GM12878 (cell line): ENCODE data around the gene SLCO3A1. TPM values are rescaled to one million over a fixed set of nuclear protein-coding genes. Genes with fewer than 3 reads are reported as not detected.

ENCODE experiments used
- BACH1 ChIP-seq: fragments of 450-650 bp; IDR thresholded peaks from 2 replicates; pipeline ENCODE4 v1.6.1; 2017; ENCODE audit warnings: mild to moderate bottlenecking, borderline replicate concordance
- BHLHE40 ChIP-seq, 2 experiments: fragments of 450-650 bp in 1 of 2; IDR thresholded peaks; 2 replicates each; pipeline ENCODE4 v1.6.1; 2011 to 2017; ENCODE audit warnings: low read depth in 2 of 2, borderline replicate concordance in 1 of 2, improper control_type of control experiment in 1 of 2, low read length in 1 of 2, mild to moderate bottlenecking in 1 of 2
- CBFB ChIP-seq: IDR thresholded peaks from 2 replicates; pipeline ENCODE4 v1.6.1; 2016; ENCODE audit warnings: antibody characterized with exemption, low read depth
- DPF2 ChIP-seq: fragments of 450-650 bp; IDR thresholded peaks from 2 replicates; pipeline ENCODE4 v1.6.1; 2017; ENCODE audit warnings: mild to moderate bottlenecking
- ETV6 ChIP-seq, 2 experiments: fragments of 450-650 bp in 1 of 2; IDR thresholded peaks in 1 of 2; conservative IDR thresholded peaks in 1 of 2; 2 replicates each; pipeline ENCODE4 v1.6.1; 2014; ENCODE audit warnings: antibody characterized with exemption in 1 of 2, borderline replicate concordance in 1 of 2, low read depth in 1 of 2, mild to moderate bottlenecking in 1 of 2, moderate library complexity in 1 of 2
- FOXM1 ChIP-seq: IDR thresholded peaks from 2 replicates; pipeline ENCODE4 v1.6.1; 2012; ENCODE audit warnings: low read depth, mild to moderate bottlenecking, inconsistent platforms, low read length, moderate library complexity
- HDGF ChIP-seq: fragments of 450-650 bp; IDR thresholded peaks from 2 replicates; pipeline ENCODE4 v1.6.1; 2016; ENCODE audit warnings: antibody characterized with exemption
- HSF1 ChIP-seq: fragments of 150-350 bp; IDR thresholded peaks from 2 replicates; pipeline ENCODE4 v1.6.1; 2014; ENCODE audit warnings: mild to moderate bottlenecking, low read depth, low read length
- IKZF1 ChIP-seq: fragments of 450-650 bp; conservative IDR thresholded peaks from 2 replicates; pipeline ENCODE4 v1.6.1; 2017; ENCODE audit warnings: antibody characterized with exemption, mild to moderate bottlenecking
- MTA3 ChIP-seq: IDR thresholded peaks from 2 replicates; pipeline ENCODE4 v1.6.1; 2012; ENCODE audit warnings: low read length, inconsistent platforms, borderline replicate concordance
- MYC ChIP-seq: IDR thresholded peaks from 2 replicates; pipeline ENCODE4 v1.6.1; 2011; ENCODE audit warnings: mild to moderate bottlenecking, low read length, moderate library complexity, inconsistent platforms; ENCODE audit not compliant: insufficient read depth, insufficient replicate concordance, insufficient read length, severe bottlenecking
- NR2F1 ChIP-seq: fragments of 450-650 bp; conservative IDR thresholded peaks from 2 replicates; pipeline ENCODE4 v1.6.1; 2017; ENCODE audit warnings: mild to moderate bottlenecking
- NRF1 ChIP-seq: conservative IDR thresholded peaks from 2 replicates; pipeline ENCODE4 v1.6.1; 2011; ENCODE audit warnings: mild to moderate bottlenecking, low read depth, low read length, improper control_type of control experiment
- PBX3 ChIP-seq: IDR thresholded peaks from 2 replicates; pipeline ENCODE4 v1.6.1; 2011; ENCODE audit warnings: mild to moderate bottlenecking, low read depth, low read length, moderate library complexity; ENCODE audit not compliant: insufficient replicate concordance
- SMAD1 ChIP-seq: fragments of 450-650 bp; IDR thresholded peaks from 2 replicates; pipeline ENCODE4 v1.6.1; 2018; ENCODE audit warnings: mild to moderate bottlenecking, low read depth; ENCODE audit not compliant: partially characterized antibody
- TBL1XR1 ChIP-seq: IDR thresholded peaks from 2 replicates; pipeline ENCODE4 v1.6.1; 2012; ENCODE audit warnings: low read depth, low read length, improper control_type of control experiment
- ZBTB4 ChIP-seq: fragments of 450-650 bp; formaldehyde crosslinking; IDR thresholded peaks from 2 replicates; pipeline ENCODE4 v1.4.0; 2022; ENCODE audit warnings: mild to moderate bottlenecking, moderate library complexity
- ZZZ3 ChIP-seq: IDR thresholded peaks from 2 replicates; pipeline ENCODE4 v1.6.1; 2011; ENCODE audit warnings: low read depth; ENCODE audit not compliant: control insufficient read depth, insufficient read length
- polyA plus RNA-seq, 11 experiments: library from polyadenylated mRNA; depleted of rRNA in 4 of 11; unstranded in 6 of 11; stranded (reverse) in 5 of 11; fragments of >200 nt; fragmentation: Nextera tagmentation in 4 of 11; fragmentation: Illumina TruSeq in 1 of 11; extraction: Ambion mirVana in 4 of 11; extraction: Trizol in 1 of 11; gene quantifications; 1 replicate in 1 of 11; 2 replicates in 10 of 11; pipeline versions ENCODE4 v1.2.1 to v1.2.3, GENCODE V29; 2011 to 2016; ENCODE audit warnings: inconsistent platforms in 2 of 11, missing spikeins in 2 of 11, low read depth in 1 of 11
- total RNA-seq, 4 experiments: library from RNA; depleted of rRNA in 3 of 4; stranded (reverse); fragments of >200 nt in 3 of 4; fragmentation: Illumina TruSeq in 1 of 4; extraction: Trizol in 1 of 4; gene quantifications; 2 replicates each; pipeline versions ENCODE4 v1.2.1 to v1.2.3, GENCODE V29; 2013 to 2021

The SLCO3A1 gene
- total and polyA plus RNA-seq, 10 of the 15 experiments (the other 5 are each of a cell fraction or from before 2014, with no cell fraction given), result 0.05 to 5.9 (median 0.31) TPM

GRCh38 chr15:91940496-91941381 is 87.2 kb downstream of the SLCO3A1 start (continued):
- TF ChIP-seq PBX3 (peak; percentile 64), SMAD1 (no peak), HDGF (no peak), HSF1 (no peak), BACH1 (no peak), DPF2 (no peak), BHLHE40 (IDR thresholded peaks at IDR 0.05; ENCODE audit: borderline replicate concordance in 1 of 2, low read depth in 2 of 2, low read length in 1 of 2) (peak in 1 of 2 experiments; percentile 22; a peak in 1 of 4 replicates), NR2F1 (peak; percentile 93), CBFB (no peak), NRF1 (no peak), MTA3 (no peak), TBL1XR1 (no peak), ZZZ3 (no peak), IKZF1 (peak; percentile 62), MYC (no peak), FOXM1 (no peak), ZBTB4 (CRISPR knock-in tag) (no peak), ETV6 (conservative IDR thresholded peaks at IDR 0.05 in 1 of 2, IDR thresholded peaks at IDR 0.05 in 1 of 2; ENCODE audit: borderline replicate concordance in 1 of 2, low read depth in 1 of 2) (no peak)
